HCT116 (cell line): ENCODE measurements around the gene FBLN7. TPM values are rescaled to one million over a fixed set of nuclear protein-coding genes. Genes with fewer than 3 reads are reported as not detected.
"Not testable (repeated sequence)": the region's sequence is repeated elsewhere in the genome, so short reads cannot be mapped to it uniquely, and the experiment has no call there.

ENCODE experiments used
- ATAC-seq: fragments of 200-7000 bp; cut with Tn5 transposase; 2 replicates; pipeline ENCODE4 v1.9.1; 2020; ENCODE audit warnings: mild to moderate bottlenecking, moderate library complexity
- BruUV-seq: library from RNA; stranded (reverse); fragments of 400-500 nt; replicated peaks from 2 replicates; lab custom pipeline; 2021; lab: Mats Ljungman, UMichigan
- CTCF ChIA-PET: fragments of 300-600 bp; sonication (Branson Sonifier 250); formaldehyde crosslinking; loops from one replicate; lab custom pipeline; 2021; ENCODE audit warnings: antibody characterized with exemption; lab: Charles Lee
- POLR2A ChIA-PET: fragments of 300-600, 350-600 bp; sonication (Branson Sonifier 250); formaldehyde crosslinking; loops from one replicate; lab custom pipeline; 2021; ENCODE audit warnings: antibody characterized with exemption; lab: Charles Lee
- RAD21 ChIA-PET, 2 experiments: fragments of 300-600 bp; sonication (Branson Sonifier 250); formaldehyde crosslinking; loops; one replicate each; lab custom pipeline; 2023; ENCODE audit warnings: low total read pairs in 2 of 2; ENCODE audit not compliant: uncharacterized antibody in 2 of 2, unreplicated experiment in 2 of 2, low non-redundant PET in 1 of 2; lab: Charles Lee
- DNase-seq: peaks from one replicate; pipeline ENCODE4 v3.0.0-alpha.2; 2010; ENCODE audit warnings: low read depth, low spot score
- H2AFZ ChIP-seq: fragments of 200-600 bp; shearing (Covaris generic), sonication (generic); 2 replicates; pipeline ENCODE4 v1.6.1; 2017; ENCODE audit warnings: low read depth, mixed run types, mixed read lengths, antibody characterized with exemption, low read length; ENCODE audit not compliant: poor library complexity, severe bottlenecking
- H3K27ac ChIP-seq: 2 replicates; pipeline ENCODE4 v1.5.1; 2012; ENCODE audit warnings: low read depth, low read length
- H3K27me3 ChIP-seq: fragments of 200-600 bp; sonication (generic); 2 replicates; pipeline ENCODE4 v1.6.1; 2016; ENCODE audit warnings: mixed run types, low read length, mixed read lengths; ENCODE audit not compliant: insufficient read depth
- H3K36me3 ChIP-seq, 2 experiments: fragments of 200-500 bp in 1 of 2; fragments of 200-600 bp in 1 of 2; sonication (Bioruptor generic) in 1 of 2; sonication (generic) in 1 of 2; 2 replicates each; pipeline versions ENCODE4 v1.5.1 to v1.6.1; 2014 to 2016; ENCODE audit warnings: low read length in 2 of 2, inconsistent platforms in 1 of 2, mixed read lengths in 1 of 2, mixed run types in 1 of 2; ENCODE audit not compliant: insufficient read depth in 2 of 2, control insufficient read depth in 1 of 2
- H3K4me1 ChIP-seq, 2 experiments: fragments of 200-600 bp in 1 of 2; sonication (generic) in 1 of 2; 2 replicates each; pipeline versions ENCODE4 v1.5.1 to v1.6.1; 2012 to 2017; ENCODE audit warnings: low read length in 2 of 2, inconsistent platforms in 1 of 2, mild to moderate bottlenecking in 1 of 2, mixed read lengths in 1 of 2, mixed run types in 1 of 2, moderate library complexity in 1 of 2; ENCODE audit not compliant: insufficient read depth in 2 of 2, control insufficient read depth in 1 of 2
- H3K4me2 ChIP-seq: fragments of 200-600 bp; sonication (generic); 2 replicates; pipeline ENCODE4 v1.6.1; 2017; ENCODE audit warnings: mixed run types, low read length, mixed read lengths
- H3K4me3 ChIP-seq, 2 experiments: fragments of 200-600 bp in 1 of 2; sonication (generic) in 1 of 2; replicated peaks in 1 of 2; 2 replicates each; pipeline ENCODE4 v1.5.1; 2011 to 2016; ENCODE audit warnings: low read length in 2 of 2, control low read depth in 1 of 2, low read depth in 1 of 2, mild to moderate bottlenecking in 1 of 2, mixed read lengths in 1 of 2, mixed run types in 1 of 2
- H3K79me2 ChIP-seq: fragments of 200-600 bp; sonication (generic); 2 replicates; pipeline ENCODE4 v1.6.1; 2017; ENCODE audit warnings: mild to moderate bottlenecking, mixed run types, low read length, moderate library complexity, mixed read lengths; ENCODE audit not compliant: insufficient read depth
- H3K9ac ChIP-seq: fragments of 200-600 bp; sonication (generic); 2 replicates; pipeline ENCODE4 v1.6.1; 2016; ENCODE audit warnings: low read length, mixed read lengths
- H3K9me2 ChIP-seq: fragments of 200-600 bp; sonication (generic), shearing (Covaris generic); 2 replicates; pipeline ENCODE4 v1.6.1; 2017; ENCODE audit warnings: mixed run types, mild to moderate bottlenecking, moderate library complexity; ENCODE audit not compliant: insufficient read depth
- H3K9me3 ChIP-seq, 2 experiments: fragments of 200-500 bp in 1 of 2; fragments of 200-600 bp in 1 of 2; sonication (Bioruptor generic) in 1 of 2; sonication (generic) in 1 of 2; 2 replicates each; pipeline ENCODE4 v1.6.1; 2014 to 2017; ENCODE audit warnings: low read length in 2 of 2, mixed read lengths in 2 of 2, inconsistent platforms in 1 of 2, low read depth in 1 of 2, mild to moderate bottlenecking in 1 of 2, mixed run types in 1 of 2, moderate library complexity in 1 of 2; ENCODE audit not compliant: control insufficient read depth in 1 of 2, insufficient read depth in 1 of 2
- H4K20me1 ChIP-seq: fragments of 200-600 bp; sonication (generic), shearing (Covaris generic); 2 replicates; pipeline ENCODE4 v1.6.1; 2017; ENCODE audit warnings: mixed run types, mild to moderate bottlenecking, moderate library complexity; ENCODE audit not compliant: insufficient read depth
- ATF3 ChIP-seq: IDR thresholded peaks from 2 replicates; pipeline ENCODE4 v1.6.1; 2012
- CBX3 ChIP-seq: IDR thresholded peaks from 2 replicates; pipeline ENCODE4 v1.6.1; 2012; ENCODE audit warnings: low read depth
- CTCF ChIP-seq, 3 experiments: fragments of 200-600 bp in 1 of 3; sonication (generic) in 1 of 3; IDR thresholded peaks in 2 of 3; conservative IDR thresholded peaks in 1 of 3; 2 replicates each; pipeline ENCODE4 v1.5.1; 2012 to 2017; ENCODE audit warnings: low read depth in 2 of 3, low read length in 2 of 3, antibody characterized with exemption in 1 of 3, borderline replicate concordance in 1 of 3, control low read depth in 1 of 3, mild to moderate bottlenecking in 1 of 3, mixed read lengths in 1 of 3, mixed run types in 1 of 3, moderate library complexity in 1 of 3; ENCODE audit not compliant: insufficient read depth in 1 of 3
- JUND ChIP-seq: IDR thresholded peaks from 2 replicates; pipeline ENCODE4 v1.6.1; 2012
- MAX ChIP-seq: IDR thresholded peaks from 2 replicates; pipeline ENCODE4 v1.6.1; 2012
- POLR2AphosphoS5 ChIP-seq: IDR thresholded peaks from 2 replicates; pipeline ENCODE4 v1.6.1; 2011; ENCODE audit warnings: mild to moderate bottlenecking, low read depth, low read length, moderate library complexity
- REST ChIP-seq: IDR thresholded peaks from 2 replicates; pipeline ENCODE4 v1.6.1; 2012; ENCODE audit warnings: low read depth
- SIN3A ChIP-seq: IDR thresholded peaks from 2 replicates; pipeline ENCODE4 v1.6.1; 2012; ENCODE audit warnings: low read depth
- SRF ChIP-seq: IDR thresholded peaks from 2 replicates; pipeline ENCODE4 v1.6.1; 2012; ENCODE audit warnings: low read depth
- ZBTB33 ChIP-seq: IDR thresholded peaks from 2 replicates; pipeline ENCODE4 v1.6.1; 2011; ENCODE audit warnings: mild to moderate bottlenecking, low read length, moderate library complexity; ENCODE audit not compliant: insufficient replicate concordance; ENCODE audit errors: extremely low read depth
- ZFX ChIP-seq: fragments of 450-650 bp; IDR thresholded peaks from 2 replicates; pipeline ENCODE4 v1.6.1; 2017
- intact Hi-C: fragments of 100-400 bp; cut with micrococcal nuclease; formaldehyde crosslinking; loops from 2 replicates; pipeline ENCODE4 v1.10.0; 2022
- total RNA-seq: library from RNA; stranded (reverse); gene quantifications from one replicate; pipeline ENCODE4 v1.2.1, GENCODE V29; 2021; ENCODE audit not compliant: unreplicated experiment

FBLN7 gene
- total RNA-seq, 1 experiment from 2014 or later, result 0.34 TPM

- H3K27me3 ChIP-seq, H3K36me3 ChIP-seq, H3K4me3 ChIP-seq, H3K9ac ChIP-seq, BruUV-seq, DNase-seq, POLR2A ChIA-PET, H2AFZ ChIP-seq, H3K4me1 ChIP-seq, H3K79me2 ChIP-seq, RAD21 ChIA-PET, H3K9me3 ChIP-seq, H4K20me1 ChIP-seq, intact Hi-C loops, H3K4me2 ChIP-seq, ATAC-seq, H3K27ac ChIP-seq, CTCF ChIA-PET, H3K9me2 ChIP-seq: not testable (repeated sequence)
Measured at GRCh38 chr2:112139661-112140204, 1.5 kb downstream of the FBLN7 start.

- H3K9me3 ChIP-seq, result no peaks in the 10 kb centered on the region
- no peak overlapping the region for H3K4me3 ChIP-seq
- ChIA-PET POLR2A (no interaction called here), RAD21 (no interaction called here), CTCF (no interaction called here)
- ATAC-seq, result no peak
- no peak overlapping the region for H3K27ac ChIP-seq
- no TSS peak for BruUV-seq
- intact Hi-C loops, result no loop called here
- H3K4me1 ChIP-seq, result no peaks in the 10 kb centered on the region
- no peak overlapping the region for H3K4me2 ChIP-seq
- no peaks in the 10 kb centered on the region for H3K36me3 ChIP-seq
- DNase-seq, result no peak
- H2AFZ ChIP-seq, result no peak overlapping the region
- no peaks in the 10 kb centered on the region for H4K20me1 ChIP-seq
- no peaks in the 10 kb centered on the region for H3K9me2 ChIP-seq
- no peaks in the 10 kb centered on the region for H3K27me3 ChIP-seq
- no peaks in the 10 kb centered on the region for H3K79me2 ChIP-seq
- H3K9ac ChIP-seq, result no peak overlapping the region
- TF ChIP-seq ZBTB33 (no peak), JUND (no peak), ZFX (no peak), CTCF (IDR thresholded peaks at IDR 0.05 in 2 of 3, conservative IDR thresholded peaks at IDR 0.05 in 1 of 3; ENCODE audit: borderline replicate concordance in 1 of 3, insufficient read depth in 1 of 3, low read depth in 2 of 3, low read length in 2 of 3) (no peak), SIN3A (no peak), CBX3 (no peak), SRF (no peak), ATF3 (no peak), MAX (no peak), POLR2AphosphoS5 (no peak), REST (no peak)
Measured at GRCh38 chr2:112140205-112140802, 2.1 kb downstream of the FBLN7 start.
